GM18861 (cell line): Measurements from ENCODE around the gene RXRB.

ENCODE experiments used
- ATAC-seq: cut with Tn5 transposase; IDR thresholded peaks from one replicate; pipeline ENCODE4 v1.9.1; 2021; ENCODE audit not compliant: unreplicated experiment

RXRB gene

DNA sequence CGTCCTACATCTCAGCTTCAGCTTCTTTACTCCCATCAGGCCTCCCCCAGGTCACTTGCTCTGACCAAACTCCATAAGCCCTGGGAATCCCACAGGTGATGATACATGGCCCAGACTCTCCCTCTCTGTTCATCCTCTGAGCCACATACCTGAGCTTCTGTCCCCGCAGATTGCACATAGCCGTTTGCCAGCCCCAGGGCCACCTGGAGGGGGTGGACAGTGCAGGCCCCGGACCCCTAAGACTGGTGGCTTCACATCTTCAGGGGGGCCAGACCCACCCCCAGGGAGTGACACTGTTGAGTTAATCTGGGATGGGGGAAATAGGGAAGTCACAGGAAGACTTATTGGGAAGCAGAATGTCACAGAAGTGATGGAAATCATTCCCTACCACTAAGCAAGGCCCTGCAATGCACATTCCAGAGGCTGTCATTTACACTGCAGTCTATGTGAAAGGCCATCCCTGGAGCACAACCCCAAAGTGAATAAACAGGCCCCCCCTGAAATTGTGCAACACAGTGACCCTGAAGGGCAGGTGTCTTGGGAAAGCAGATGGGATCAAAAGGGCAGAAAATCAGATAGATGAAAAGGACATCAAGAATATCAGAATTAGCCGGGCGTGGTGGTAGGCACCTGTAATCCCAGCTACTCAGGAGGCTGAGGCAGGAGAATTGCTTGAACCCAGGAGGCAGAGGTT lies 2.2 kb downstream of the RXRB start:
- ATAC-seq = no peak

DNA sequence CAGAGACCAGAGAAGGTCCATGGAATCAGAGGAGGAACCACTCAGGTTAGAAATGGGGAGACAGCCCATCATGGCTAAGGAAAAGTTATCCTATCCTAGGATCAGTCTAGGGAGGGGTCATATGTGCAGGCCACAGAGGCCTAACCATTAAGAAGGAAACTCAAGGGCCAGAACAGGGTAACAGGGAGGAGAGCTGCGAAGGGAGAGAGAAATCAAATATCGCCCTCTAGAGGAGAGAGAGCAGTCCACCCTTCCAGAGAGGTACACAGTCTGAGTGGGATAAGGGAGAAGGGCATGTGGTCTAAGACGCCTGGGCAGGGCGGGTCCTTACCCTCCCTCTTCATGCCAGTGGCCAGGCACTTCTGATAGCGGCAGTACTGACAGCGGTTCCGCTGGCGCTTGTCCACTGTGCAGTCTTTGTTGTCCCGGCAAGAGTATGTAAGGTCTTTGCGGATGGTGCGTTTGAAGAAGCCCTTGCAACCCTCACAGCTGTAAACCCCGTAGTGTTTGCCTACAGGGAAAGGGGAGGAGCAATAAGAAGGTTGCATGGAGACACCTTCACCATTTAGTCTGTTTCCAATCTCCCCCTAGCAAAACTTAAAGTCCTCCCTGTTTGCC lies 2.9 kb downstream of the RXRB start:
- no peak for ATAC-seq

DNA sequence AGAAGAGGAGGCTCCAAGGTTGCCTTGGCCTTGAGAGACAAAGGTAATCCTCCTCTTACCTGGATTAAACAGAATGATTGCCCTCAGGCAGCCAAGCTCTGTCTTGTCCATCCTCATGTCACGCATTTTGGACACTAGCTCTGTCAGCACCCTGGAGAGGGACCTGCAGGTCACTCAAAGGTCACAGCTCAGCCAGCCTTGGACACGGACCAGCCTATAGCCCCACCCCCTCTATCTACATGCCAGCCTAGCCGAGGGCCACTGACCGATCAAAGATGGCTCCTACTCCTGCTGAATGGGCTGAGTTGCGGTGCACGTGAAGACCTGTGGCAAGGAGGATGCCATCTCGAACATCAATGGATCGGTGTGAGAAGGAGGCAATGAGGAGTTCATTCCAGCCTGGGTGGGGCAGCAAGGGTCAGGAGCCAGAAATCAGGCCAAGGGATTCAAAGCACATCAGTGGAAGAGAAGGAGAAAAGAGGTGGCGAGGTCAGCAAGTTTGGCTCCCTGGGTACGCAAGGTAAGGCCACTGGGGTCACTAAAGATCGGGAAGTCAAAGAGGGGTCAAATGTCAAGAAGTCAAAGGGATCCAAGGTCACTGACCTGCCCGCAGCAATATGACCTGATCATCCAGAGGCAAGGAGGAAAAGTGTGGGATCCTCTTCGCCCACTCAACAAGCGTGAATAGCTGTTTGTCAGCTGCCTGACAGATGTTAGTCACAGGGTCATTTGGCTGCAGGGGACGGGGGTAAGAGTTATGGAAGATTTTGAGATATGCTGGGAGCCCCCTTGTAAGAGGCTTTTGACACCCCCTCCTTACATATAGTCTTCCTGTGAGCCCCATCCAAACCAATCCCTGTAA lies 4.9 kb downstream of the RXRB start:
- ATAC-seq = no peak

DNA sequence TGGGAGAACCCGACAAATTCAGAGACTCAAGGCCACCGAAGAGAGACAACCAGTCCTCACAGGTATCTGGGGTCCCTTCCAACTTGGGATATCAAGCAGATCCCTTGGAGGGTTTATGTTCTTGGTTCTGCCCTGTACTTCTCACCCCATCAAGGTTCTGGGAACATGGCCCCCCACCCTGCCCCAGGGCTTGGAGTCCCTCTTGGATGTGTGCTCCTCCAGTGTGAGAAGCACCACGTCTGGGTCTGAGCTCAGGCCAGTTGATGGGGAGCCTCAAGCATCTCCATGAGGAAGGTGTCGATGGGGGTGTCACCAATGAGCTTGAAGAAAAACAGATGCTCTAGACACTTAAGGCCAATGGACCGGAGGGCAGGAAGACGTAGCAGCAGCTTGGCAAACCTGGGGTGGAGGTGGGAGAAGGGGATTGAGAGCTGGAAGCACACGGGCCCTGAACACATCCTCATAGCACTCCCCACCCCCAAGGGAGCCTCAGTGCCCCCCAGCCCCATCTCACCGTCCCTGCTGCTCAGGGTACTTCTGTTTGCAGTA lies 6.0 kb downstream of the RXRB start:
- ATAC-seq = no peak

DNA sequence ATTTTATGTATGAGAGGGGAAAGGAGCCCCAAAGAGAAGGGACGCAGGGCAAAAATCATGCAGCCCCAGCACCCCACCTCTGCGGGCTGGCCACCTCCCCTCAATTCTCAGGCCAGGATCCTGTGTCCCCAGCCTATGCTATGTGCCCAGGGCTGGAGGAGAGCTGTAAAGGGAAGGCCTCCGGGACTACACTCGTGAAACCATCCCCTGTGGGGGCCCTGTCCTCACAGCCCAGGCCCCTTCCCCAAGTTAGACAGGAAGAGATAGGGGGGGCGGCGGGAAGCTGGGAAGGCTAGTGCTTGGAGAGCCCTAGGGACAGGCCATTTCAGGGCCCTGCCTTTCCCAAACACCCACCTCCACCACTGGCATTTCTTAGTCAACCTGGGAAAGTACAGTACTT lies 6.8 kb downstream of the RXRB start:
- ATAC-seq = no peak

DNA sequence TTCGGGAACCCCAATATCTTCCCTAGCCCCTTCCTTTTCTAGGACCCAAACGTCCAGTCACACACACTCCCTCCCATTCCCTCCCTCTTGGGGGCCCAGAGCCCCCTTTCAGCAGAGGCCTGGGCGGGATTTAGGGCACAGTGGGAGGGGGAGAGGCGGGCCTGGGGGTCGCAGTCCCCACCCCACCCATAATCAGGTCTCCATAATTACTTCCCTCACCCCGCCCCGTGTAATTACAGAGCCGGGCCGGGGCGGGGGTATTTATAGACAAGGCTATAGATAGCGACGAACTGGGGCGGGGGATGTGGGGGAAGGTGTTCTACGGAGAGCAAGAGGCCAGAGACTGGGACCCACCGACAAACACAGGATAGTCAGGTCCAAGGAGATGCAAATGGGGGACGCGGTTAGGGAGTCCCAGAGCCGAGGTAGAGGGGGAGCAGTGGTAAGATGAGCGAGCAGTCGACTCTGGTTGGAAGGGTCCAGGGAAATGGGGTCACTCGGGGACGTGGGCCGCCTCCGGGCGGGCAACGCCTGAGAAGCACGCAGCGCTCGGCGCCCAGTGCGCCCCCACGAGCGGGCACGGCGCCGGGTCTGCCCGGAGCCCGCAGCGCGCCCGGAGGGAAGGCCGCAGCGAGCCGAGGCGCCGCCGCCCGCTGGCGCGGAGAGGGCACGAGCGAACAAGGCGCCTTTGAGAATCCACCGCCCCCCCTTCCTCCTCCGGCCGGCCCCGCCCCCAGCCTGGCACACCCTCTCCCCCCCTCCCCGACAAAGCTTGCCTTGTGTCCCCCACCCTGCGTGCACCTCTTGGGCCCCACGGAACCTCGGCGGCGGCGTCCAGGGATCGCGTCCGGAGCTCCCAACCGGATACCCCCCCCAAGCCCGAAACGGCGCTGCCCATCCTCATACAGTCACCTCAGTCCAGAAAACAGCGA lies 7.5 kb downstream of the RXRB start:
- no peak for ATAC-seq

DNA sequence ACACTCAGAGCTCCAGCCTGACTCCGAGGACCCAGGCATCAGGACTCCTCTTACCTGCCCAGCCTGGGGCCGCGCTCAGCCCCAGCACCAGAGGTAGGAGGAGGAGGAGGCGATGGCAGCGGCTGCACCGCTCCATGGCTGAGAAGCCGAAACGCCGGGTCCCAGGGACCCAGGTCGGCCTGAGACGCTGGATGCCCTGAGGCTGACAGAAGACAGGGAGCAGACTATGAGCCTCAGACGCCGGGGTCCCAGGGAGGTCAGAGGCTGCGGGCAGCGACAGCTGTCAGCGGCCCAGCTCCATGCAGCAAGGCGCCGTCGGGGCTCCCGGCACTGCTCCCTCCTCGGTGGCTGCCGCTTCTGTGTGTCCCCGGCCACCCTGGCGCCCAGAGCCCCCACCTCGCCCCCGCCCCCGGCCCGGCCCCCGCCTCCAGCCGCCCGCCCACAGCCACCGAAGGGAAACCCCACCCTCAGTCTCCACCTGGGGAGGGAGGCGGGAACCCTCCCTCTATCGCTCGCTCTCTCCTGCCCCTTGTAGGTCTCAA lies 8.3 kb downstream of the RXRB start, which contains the start of gene COL11A2:
COL11A2 (minus strand) TSS at position 363 of the 542 bp plus-strand sequence; CDS start at position 136, 227 bp downstream.
- no peak for ATAC-seq

DNA sequence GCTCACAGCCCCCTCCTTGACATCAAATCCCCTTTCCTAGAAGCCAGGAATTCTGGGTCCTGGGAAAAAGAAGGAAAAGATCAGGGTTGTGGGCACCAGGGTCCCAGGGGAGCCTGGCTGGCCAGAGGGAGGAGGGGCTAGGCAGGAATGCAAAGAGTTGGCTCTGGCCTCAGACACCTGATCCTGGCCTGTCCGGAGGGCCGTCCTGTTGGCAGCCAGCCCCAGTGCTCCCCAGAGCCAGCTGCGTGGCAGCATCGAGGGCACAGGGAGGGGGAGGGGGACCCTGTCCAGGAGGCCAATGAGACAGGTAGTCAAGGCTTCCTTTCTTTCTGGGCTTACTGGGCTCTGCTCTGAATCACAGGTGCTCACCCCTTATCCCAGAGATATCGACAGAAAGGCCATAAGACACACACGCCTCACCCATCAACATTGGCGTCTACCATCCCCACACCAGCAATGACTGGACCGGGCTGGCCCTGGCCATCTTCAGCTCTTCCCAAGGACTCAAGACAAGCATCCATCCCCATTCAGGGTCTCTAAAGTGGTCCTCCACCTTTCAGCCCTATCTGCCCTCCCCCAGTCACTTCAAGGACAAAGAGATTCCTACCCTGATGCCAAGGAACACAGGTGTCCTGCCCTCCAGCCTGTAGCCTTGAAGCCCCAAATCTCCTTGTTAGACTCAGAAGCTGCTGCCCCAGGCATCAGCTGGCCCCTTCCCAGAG lies 8.9 kb downstream of the RXRB start:
- no peak for ATAC-seq

DNA sequence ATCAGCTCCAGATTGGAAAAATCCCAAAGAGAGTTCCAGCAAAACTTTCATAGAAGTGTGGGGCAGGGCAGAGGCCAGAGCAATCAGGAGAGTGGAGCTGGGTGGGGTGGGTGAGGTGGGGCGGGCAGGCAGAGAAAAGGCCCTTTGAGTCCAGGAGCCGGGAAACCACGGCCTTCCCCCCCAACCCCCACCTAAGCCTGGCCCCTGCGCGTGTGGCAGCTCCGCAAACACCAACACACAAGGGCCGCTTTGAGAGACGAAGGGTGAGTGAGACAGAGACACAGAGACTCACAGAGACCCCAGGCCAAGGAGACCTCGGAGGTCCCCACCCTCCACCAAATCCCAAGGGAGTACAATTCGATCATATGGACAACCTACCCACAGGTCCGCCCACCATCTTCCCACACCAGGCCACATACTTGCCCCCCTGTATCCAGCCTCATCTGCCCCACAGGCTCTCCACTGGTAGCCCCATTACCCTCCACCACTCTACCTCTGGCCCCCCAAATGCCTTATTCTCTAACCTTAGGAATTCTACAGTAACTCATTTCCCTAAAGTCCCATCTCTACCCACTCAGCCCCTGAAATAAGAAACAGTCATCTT lies 9.9 kb downstream of the RXRB start:
- no peak for ATAC-seq

DNA sequence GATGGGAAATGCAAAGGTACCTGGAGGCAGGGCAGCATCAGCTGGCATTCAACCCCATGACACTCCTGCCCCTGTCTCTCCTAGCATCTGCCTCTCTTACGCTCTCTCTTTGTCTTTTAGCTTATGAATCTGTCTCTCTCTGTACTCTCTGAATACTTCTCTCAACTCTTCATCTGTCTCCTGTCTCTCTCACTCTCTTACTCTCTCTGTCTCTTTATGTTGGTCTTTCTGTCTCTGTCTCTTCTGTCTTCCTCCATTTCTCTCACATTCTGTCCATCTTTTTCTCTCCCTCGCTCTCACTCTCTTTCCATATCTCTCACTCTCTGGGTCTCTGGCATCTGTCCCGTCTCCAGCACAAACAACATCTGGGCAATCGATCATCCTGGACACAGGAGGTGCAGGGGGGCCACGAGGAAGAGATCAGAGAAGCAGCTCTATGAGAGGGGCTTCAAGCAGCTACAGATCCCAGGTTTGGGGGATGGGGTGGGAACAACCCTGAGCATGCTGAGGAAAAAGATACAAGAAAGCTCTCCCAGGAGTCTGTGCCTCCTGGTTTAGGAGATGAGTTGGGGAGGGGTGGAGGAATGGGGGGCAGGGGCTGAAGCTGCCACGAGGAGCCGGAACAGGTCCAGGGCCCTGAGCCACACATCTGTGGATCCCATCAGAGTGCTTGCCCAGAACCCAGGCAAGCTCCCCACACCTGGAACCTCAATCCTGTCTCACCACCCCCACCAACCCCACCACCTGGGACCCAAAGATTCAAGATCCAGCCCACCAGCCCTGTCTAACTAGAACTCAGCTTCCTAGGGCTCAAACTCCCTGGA lies 10.6 kb downstream of the RXRB start:
- no peak for ATAC-seq

DNA sequence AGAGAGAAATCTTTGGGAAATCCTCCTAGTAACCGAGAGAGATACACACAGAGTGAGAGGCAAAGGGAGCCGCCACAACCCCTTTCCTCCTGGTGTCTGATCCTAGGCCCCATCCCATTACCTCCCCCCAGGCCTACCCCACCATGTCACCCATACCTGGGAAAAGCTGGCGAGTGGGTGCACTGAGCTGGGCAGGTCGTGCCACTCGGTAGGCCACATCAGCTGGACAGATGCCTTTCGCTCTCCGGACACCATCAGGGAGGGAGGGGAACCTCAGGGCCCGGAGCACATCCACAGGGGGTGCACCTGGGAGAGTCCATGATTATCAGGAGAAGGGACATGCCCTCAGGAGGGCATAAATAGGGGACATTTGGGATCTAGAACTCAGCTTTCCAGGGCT lies 11.3 kb downstream of the RXRB start:
- ATAC-seq = no peak

DNA sequence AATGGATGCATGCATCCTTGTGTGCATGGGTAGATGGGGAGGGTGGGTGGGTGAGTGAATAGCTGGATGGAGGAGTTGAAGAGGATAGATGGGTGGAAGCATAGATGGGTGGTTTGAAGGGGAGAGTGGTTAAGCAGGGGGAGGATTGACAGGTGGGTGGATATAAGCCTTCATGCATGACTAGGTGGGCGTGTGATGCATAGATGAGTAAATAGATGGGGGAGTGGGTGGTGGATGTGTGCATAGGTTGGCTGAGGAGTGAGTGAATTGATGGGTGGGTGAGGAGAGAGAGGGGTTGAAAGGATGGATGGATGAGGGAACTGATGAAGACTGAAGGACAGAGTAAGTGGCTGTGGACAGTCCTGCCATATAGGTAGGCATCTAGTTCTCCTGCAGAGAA lies 12.7 kb downstream of the RXRB start:
- no peak for ATAC-seq

DNA sequence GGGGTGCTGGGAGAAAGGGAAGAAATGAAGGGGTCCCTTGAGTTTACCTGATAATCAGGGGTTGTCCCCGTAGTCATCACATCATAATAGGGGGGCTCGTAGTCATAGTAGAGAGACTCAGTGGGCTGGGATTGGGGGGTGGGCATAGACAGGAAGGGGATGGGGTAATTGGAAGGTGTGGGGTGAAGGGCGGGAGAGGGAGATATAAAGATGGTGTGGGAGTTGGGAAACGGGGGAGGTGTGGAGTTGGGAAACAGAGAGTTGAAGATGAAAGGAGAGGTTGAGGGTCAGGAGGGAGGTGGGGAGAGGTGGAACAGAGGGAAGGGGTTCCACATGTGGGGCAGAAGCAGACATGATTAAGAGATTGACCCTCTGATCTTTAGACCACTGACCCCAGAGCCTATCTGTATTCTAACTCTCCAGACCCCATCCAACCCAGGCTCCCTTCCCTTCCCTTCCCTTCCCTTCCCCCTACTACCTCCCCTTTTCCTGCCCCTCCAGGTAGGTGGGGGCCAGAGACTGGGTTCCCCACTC lies 14.7 kb downstream of the RXRB start:
- no peak for ATAC-seq

DNA sequence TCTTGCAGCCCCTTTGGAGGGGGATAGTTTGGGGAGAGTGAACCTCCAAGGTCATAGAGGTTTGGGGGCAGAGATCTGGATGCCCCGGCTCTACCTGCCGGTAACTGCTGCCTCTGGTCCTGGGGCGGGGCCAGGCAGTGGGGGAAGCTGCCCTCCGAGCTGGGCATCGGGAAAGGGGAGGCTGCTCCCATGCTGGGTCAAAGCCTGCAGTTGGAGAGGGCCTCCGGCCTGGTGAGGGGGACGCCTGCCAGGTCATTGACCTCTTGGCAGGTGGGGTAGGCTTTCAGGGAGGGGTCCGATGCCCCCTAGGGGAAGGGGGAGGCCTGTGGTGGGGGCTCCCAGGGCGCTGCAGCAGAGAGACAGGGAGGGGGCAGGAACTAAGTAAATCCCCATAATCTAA lies 15.3 kb downstream of the RXRB start:
- ATAC-seq = no peak

DNA sequence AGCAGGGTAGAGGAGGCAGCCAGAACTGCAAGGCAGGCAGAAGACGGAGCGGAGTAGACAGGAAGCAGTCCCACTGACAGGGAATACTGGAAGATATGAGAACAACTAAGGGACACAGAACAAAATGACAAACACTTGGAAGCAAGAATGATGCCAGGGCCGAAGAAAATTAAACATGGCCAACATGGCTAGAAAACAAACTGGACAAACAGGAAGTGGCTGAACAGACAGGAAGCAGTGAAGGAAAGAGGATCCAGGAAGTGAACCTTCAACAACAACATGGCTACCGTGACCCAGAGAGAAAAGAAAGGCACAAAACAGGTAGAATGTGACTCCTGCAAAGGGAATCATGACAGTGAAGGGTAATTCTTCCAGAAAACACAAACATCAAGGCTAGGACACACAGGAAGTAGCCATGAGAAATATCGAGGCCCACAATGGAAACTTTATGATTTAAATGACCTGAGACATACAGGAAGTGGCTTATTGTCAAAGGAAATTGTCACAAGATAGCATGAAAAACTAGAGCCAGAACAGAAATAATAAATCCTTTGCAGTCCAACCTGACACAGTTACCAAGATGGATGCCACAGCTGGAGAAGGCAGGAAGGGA lies 17.3 kb downstream of the RXRB start:
- ATAC-seq = no peak

DNA sequence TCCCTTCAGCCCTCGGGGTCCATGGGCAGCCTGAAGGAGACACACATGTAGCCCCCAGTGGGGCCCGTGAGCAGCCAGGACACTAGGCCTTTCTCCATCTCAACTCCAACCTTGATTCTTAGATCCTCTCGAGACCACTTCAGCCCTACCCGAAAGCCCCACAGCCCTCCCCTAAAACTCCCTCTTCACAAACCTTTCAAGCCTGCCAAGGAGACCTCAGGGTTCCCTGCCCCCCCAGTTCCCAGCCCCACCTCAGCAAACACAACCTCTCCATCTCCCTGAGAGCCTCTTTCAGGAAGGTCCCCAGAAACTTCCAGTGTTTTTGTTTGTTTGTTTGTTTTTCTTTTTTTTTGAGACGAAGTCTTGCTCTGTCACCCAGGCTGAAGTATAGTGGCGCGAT lies 19.3 kb downstream of the RXRB start:
- no peak for ATAC-seq

DNA sequence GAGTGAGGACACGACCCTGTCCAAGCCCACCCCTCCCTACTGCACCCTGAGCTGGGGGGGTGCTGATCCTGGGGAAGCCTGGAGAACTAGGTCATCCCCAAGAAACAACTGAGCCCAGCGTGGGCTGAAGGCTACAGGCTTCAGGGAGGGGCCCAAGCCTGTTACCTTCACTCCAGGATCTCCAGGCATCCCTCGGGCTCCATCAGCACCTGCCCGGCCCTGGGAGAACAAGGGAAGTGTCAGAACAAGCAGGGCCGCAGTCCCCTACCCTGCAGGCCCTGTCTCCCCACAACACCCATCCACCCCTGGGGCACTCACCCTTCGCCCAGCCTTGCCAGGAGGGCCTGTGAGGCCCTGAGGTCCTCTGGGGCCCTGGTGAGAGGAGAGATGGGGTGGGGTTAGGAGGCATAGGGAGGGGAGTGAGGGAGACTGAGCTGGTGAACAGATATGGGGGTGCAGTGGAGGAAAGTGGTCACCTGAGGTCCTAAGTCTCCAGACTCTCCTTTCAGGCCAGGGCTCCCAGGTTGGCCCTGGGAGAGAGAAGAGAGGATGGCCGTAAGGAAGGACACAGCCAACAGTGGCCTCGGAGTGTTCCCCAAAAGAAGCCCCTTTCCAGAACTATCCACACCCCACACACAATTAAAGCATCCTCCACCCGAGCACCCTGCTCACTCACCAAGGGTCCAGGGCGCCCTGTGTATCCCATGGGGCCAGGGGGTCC lies 21.6 kb downstream of the RXRB start:
- no peak for ATAC-seq
